Spleen (tissue), 7 donors: ENCODE results near the gene NKAIN4.

Experiments
- CTCF ChIP-seq, 11 experiments: fragments of 200-600 bp in 7 of 11; fragments of 450-650 bp in 4 of 11; sonication (generic) in 4 of 11; IDR thresholded peaks in 8 of 11; conservative IDR thresholded peaks in 3 of 11; 1 replicate in 7 of 11; 2 replicates in 4 of 11; pipeline versions ENCODE4 v1.4.0 to v1.8.0; 2016 to 2021; ENCODE audit warnings: antibody characterized with exemption in 11 of 11, inconsistent platforms in 4 of 11, mild to moderate bottlenecking in 1 of 11
- POLR2AphosphoS5 ChIP-seq, 3 donors: sonication (generic); formaldehyde crosslinking; IDR thresholded peaks; one replicate each; pipeline ENCODE4 v1.5.1; 2017; ENCODE audit warnings: antibody characterized with exemption in 3 of 3
- donor health status: DM: no; HTN: no; CAD: no; lungs with moderate emphysema.
- donor health status: DM: no; HTN: no; CAD: no.
- donor health status: DM: no; HTN: no; CAD: no.

- no peak for TF ChIP-seq CTCF (IDR thresholded peaks at IDR 0.05 in 8 of 11, conservative IDR thresholded peaks at IDR 0.05 in 3 of 11)
- no peak for TF ChIP-seq POLR2AphosphoS5 (IDR thresholded peaks at IDR 0.05)
Observed at GRCh38 chr20:63242736-63243135, 11.5 kb downstream of the NKAIN4 start.
